Measurements from ENCODE around the gene ABCB1.

DNA sequence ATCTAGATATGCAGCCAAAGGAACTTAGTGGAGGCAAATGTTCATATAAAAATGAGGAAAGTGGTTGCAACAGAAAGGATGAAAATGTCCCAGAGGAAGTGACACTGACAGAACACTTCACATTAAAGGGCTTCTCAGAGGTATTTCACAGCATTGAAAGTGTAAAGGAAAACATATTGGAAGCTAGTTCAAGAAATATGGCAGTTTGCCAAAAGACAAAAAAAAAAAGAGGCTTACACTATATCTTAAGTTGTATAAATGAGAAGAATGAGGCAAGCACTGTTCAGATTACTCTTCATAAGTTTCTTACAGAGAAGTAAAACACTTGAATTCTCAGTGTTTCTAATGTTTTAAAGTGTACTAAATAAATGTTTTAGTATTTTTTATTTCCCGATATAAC lies 47.6 kb upstream of the ABCB1 start:
- TF ChIP-seq YY1 (IDR thresholded peaks at IDR 0.05; ENCODE audit: low read depth): no peak
- TF ChIP-seq EP300 (IDR thresholded peaks at IDR 0.05; ENCODE audit: borderline replicate concordance): no peak
- no peak for TF ChIP-seq EGR1 (IDR thresholded peaks at IDR 0.05)
- TF ChIP-seq CEBPB (IDR thresholded peaks at IDR 0.05): no peak
- TF ChIP-seq FOXM1 (IDR thresholded peaks at IDR 0.05; ENCODE audit: borderline replicate concordance, low read depth): no peak
- no peak for TF ChIP-seq MAX (IDR thresholded peaks at IDR 0.05)
- no peak for TF ChIP-seq RAD21 (IDR thresholded peaks at IDR 0.05; ENCODE audit: low read depth)
- TF ChIP-seq, protein P1, sequence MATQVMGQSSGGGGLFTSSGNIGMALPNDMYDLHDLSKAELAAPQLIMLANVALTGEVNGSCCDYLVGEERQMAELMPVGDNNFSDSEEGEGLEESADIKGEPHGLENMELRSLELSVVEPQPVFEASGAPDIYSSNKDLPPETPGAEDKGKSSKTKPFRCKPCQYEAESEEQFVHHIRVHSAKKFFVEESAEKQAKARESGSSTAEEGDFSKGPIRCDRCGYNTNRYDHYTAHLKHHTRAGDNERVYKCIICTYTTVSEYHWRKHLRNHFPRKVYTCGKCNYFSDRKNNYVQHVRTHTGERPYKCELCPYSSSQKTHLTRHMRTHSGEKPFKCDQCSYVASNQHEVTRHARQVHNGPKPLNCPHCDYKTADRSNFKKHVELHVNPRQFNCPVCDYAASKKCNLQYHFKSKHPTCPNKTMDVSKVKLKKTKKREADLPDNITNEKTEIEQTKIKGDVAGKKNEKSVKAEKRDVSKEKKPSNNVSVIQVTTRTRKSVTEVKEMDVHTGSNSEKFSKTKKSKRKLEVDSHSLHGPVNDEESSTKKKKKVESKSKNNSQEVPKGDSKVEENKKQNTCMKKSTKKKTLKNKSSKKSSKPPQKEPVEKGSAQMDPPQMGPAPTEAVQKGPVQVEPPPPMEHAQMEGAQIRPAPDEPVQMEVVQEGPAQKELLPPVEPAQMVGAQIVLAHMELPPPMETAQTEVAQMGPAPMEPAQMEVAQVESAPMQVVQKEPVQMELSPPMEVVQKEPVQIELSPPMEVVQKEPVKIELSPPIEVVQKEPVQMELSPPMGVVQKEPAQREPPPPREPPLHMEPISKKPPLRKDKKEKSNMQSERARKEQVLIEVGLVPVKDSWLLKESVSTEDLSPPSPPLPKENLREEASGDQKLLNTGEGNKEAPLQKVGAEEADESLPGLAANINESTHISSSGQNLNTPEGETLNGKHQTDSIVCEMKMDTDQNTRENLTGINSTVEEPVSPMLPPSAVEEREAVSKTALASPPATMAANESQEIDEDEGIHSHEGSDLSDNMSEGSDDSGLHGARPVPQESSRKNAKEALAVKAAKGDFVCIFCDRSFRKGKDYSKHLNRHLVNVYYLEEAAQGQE (IDR thresholded peaks at IDR 0.05; ENCODE audit: low read depth): no peak

All from Ishikawa (cell line).